Naive thymus-derived CD4-positive, alpha-beta T cell (primary cell): Measurements from ENCODE around the gene PRCD. TPM values are rescaled to one million over a fixed set of nuclear protein-coding genes. Genes with fewer than 3 reads are reported as not detected.
"Not testable (repeated sequence)": the region's sequence is repeated elsewhere in the genome, so short reads cannot be mapped to it uniquely, and the experiment has no call there.

ENCODE experiments used
- ATAC-seq: fragments of 150-1000 bp; cut with Tn5 transposase; 2 replicates; pipeline ENCODE4 v1.10.0; 2021; ENCODE audit warnings: mild to moderate bottlenecking, moderate library complexity
- CTCF ChIA-PET: fragments of 350-600 bp; sonication (Branson Sonifier 250); formaldehyde crosslinking; loops from one replicate; lab custom pipeline; 2021; ENCODE audit warnings: antibody characterized with exemption; lab: Charles Lee
- POLR2A ChIA-PET: fragments of 350-600 bp; sonication (Branson Sonifier 250); formaldehyde crosslinking; loops from one replicate; lab custom pipeline; 2021; ENCODE audit warnings: antibody characterized with exemption, inconsistent platforms; lab: Charles Lee
- DNase-seq, 9 donors: peaks; one replicate each; pipeline versions ENCODE4 v3.0.0 to v3.0.0-alpha.2; 2020 to 2022; ENCODE audit warnings: mixed read lengths in 1 of 9
- H3K27ac ChIP-seq: one replicate; pipeline ENCODE4 v1.7.0; 2013; ENCODE audit warnings: mild to moderate bottlenecking, low read depth, low read length, moderate library complexity
- H3K27me3 ChIP-seq, 2 donors: one replicate each; pipeline ENCODE4 v1.7.0; 2013; ENCODE audit warnings: low read length in 2 of 2, mild to moderate bottlenecking in 2 of 2, moderate library complexity in 2 of 2; ENCODE audit not compliant: control insufficient read depth in 2 of 2, insufficient read depth in 2 of 2
- H3K36me3 ChIP-seq, 3 experiments: 1 replicate in 2 of 3; 2 replicates in 1 of 3; pipeline ENCODE4 v1.7.0; 2013; ENCODE audit warnings: low read length in 3 of 3, mild to moderate bottlenecking in 3 of 3, moderate library complexity in 1 of 3; ENCODE audit not compliant: insufficient read depth in 3 of 3, control insufficient read depth in 2 of 3
- H3K4me1 ChIP-seq, 2 donors: one replicate each; pipeline ENCODE4 v1.7.0; 2013; ENCODE audit warnings: low read length in 2 of 2, mild to moderate bottlenecking in 2 of 2, moderate library complexity in 1 of 2; ENCODE audit not compliant: control insufficient read depth in 2 of 2, insufficient read depth in 2 of 2
- H3K4me3 ChIP-seq: 2 replicates; pipeline ENCODE4 v1.7.0; 2013; ENCODE audit warnings: mild to moderate bottlenecking, low read length
- H3K9me3 ChIP-seq, 3 experiments: 1 replicate in 2 of 3; 2 replicates in 1 of 3; pipeline ENCODE4 v1.7.0; 2013; ENCODE audit warnings: low read length in 3 of 3; ENCODE audit not compliant: control insufficient read depth in 2 of 3
- H3K27ac Mint-ChIP-seq, 9 donors: one replicate each; pipeline ENCODE4 v1.8.0; 2020 to 2022; ENCODE audit warnings: mixed read lengths in 9 of 9, mild to moderate bottlenecking in 8 of 9, moderate library complexity in 5 of 9, inconsistent platforms in 2 of 9
- H3K27me3 Mint-ChIP-seq, 5 donors: one replicate each; pipeline ENCODE4 v1.8.0; 2021 to 2022; ENCODE audit warnings: mixed read lengths in 5 of 5, mild to moderate bottlenecking in 1 of 5
- H3K36me3 Mint-ChIP-seq, 5 donors: one replicate each; pipeline ENCODE4 v1.8.0; 2020 to 2022; ENCODE audit warnings: mixed read lengths in 5 of 5, mild to moderate bottlenecking in 3 of 5, inconsistent platforms in 1 of 5
- H3K4me1 Mint-ChIP-seq, 7 donors: one replicate each; pipeline ENCODE4 v1.8.0; 2020 to 2022; ENCODE audit warnings: mixed read lengths in 7 of 7, mild to moderate bottlenecking in 3 of 7, inconsistent platforms in 1 of 7
- H3K4me3 Mint-ChIP-seq, 10 donors: one replicate each; pipeline ENCODE4 v1.8.0; 2020 to 2022; ENCODE audit warnings: mild to moderate bottlenecking in 10 of 10, mixed read lengths in 10 of 10, moderate library complexity in 6 of 10, inconsistent platforms in 2 of 10
- H3K9me3 Mint-ChIP-seq, 11 donors: one replicate each; pipeline ENCODE4 v1.8.0; 2020 to 2022; ENCODE audit warnings: mixed read lengths in 11 of 11, mild to moderate bottlenecking in 4 of 11, inconsistent platforms in 1 of 11, moderate library complexity in 1 of 11
- intact Hi-C, 2 donors: fragments of 100-400 bp; cut with micrococcal nuclease; formaldehyde crosslinking; loops; one replicate each; pipeline ENCODE4 v1.15.1; 2023
- polyA plus RNA-seq, 2 donors: library from polyadenylated mRNA; unstranded; fragments of 300-500 nt; fragmentation: Illumina TruSeq; gene quantifications; one replicate each; pipeline ENCODE4 v1.2.3, GENCODE V29; 2021
- total RNA-seq, 6 experiments: library from RNA in 5 of 6; stranded (reverse) in 5 of 6; gene quantifications; 1 replicate in 5 of 6; 2 replicates in 1 of 6; pipeline ENCODE4 v1.2.3 and lab custom pipeline; 2021 to 2026

The PRCD gene
- total and polyA plus RNA-seq, 7 experiments from 2014 or later = 1.3 TPM; not detected in 6

DNA sequence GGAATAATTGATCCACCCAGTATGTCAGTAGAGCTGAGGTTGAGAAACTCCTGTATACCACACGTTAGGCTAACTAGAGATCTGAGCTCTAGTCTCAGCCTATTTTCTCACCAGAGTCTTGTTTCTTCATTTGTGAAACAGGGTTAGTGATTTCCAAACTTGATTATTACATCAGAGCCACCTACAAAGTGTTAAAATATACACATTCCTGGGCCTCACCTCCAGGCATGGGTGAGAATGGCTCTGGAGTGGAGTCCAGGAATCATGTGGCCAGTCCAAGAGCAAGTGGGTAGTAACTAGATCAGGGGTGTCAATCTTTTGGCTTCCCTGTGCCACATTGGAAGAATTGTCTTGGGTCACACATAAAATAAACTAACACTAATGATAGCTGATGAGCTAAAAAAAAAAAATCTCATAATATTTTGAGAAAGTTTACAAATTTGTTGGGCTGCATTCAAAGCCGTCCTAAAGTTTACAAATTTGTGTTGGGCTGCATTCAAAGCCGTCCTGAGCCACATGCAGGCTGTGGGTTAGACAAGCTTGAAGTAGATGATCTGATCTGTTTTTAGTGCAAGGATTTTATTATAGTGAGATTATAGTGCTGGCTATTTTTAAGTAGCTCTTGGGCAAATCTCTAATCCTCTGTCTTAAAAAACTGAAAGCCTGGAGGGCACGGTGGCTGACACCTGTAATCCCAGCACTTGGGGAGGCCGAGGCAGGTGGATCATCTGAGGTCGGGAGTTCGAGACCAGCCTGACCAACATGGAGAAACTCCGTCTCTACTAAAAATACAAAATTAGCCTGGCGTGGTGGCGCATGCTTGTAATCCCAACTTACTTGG, 20.4 kb downstream of the PRCD start:
- H3K9me3 Mint-ChIP-seq = no peaks in the 10 kb centered on the region

DNA sequence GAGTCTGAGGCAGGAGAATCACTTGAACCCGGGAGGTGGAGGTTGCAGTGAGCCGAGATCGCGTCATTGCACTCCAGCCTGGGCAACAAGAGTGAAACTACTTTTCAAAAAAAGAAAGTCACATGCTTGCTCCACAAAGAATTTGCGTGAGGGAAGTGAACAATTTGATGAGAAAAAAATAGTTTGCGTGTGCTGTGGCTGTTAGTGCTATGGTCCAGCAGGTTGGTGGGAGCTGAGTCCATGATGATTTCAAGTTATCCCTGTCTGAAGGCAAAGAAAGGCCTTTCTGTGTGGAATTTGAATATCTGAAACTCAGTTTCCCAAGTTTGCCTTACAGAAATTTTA, 21.0 kb downstream of the PRCD start:
- Histone ChIP-seq H3K4me3 (no peak overlapping the region), H3K27me3 (no peaks in the 10 kb centered on the region), H3K4me1 (peaks cover 23 to 34% of the 10 kb centered on the region in 2 donors), H3K27ac (no peak overlapping the region), H3K36me3 (peaks cover 5 to 34% (median 8%) of the 10 kb centered on the region in 3 experiments), H3K9me3 (no peaks in the 10 kb centered on the region)
- Mint-ChIP-seq H3K9me3 (no peaks in the 10 kb centered on the region), H3K4me3 (peak overlapping the region in 2 of 10 donors; percentile 23 to 31), H3K27ac (peak overlapping the region in 2 of 9 donors; percentile 38 to 43), H3K4me1 (peaks cover 22 to 63% (median 56%) of the 10 kb centered on the region in 7 donors), H3K36me3 (peaks cover 9 to 33% (median 17%) of the 10 kb centered on the region in 5 donors), H3K27me3 (no peaks in the 10 kb centered on the region)
- intact Hi-C loops = no loop called here
- DNase-seq (no peak), ATAC-seq (no peak)
- ChIA-PET CTCF (interaction anchor here (0.6 to 4.2 kb wide), 2 partner anchors 14 to 121 kb away, joined by 3 to 27 read pairs; no protein-coding TSS in a partner anchor), POLR2A (interaction anchor here (1.0 kb wide), 1 partner anchor 10 kb away, joined by 3 read pairs; no protein-coding TSS in a partner anchor)

More for the DNA sequence above, 20.4 kb downstream of the PRCD start:
- Mint-ChIP-seq H3K4me3 (peak overlapping the region in 7 of 10 donors; percentile 21 to 49 (median 38)), H3K36me3 (peaks cover 9 to 27% (median 12%) of the 10 kb centered on the region in 5 donors), H3K27me3 (no peaks in the 10 kb centered on the region), H3K27ac (peak overlapping the region in 5 of 9 donors; percentile 19 to 68 (median 46)), H3K4me1 (peaks cover 22 to 66% (median 59%) of the 10 kb centered on the region in 7 donors)
- Histone ChIP-seq H3K4me1 (peaks cover 23 to 34% of the 10 kb centered on the region in 2 donors), H3K4me3 (peak overlapping the region; percentile 13), H3K27me3 (no peaks in the 10 kb centered on the region), H3K9me3 (no peaks in the 10 kb centered on the region), H3K27ac (no peak overlapping the region), H3K36me3 (peaks cover 5 to 29% (median 8%) of the 10 kb centered on the region in 3 experiments)
- CTCF ChIA-PET = interaction anchor here (0.6 to 4.2 kb wide), 5 partner anchors 14 to 153 kb away, joined by 3 to 27 read pairs (median 15); no protein-coding TSS in a partner anchor
- intact Hi-C loops = no loop called here
- DNase-seq = no peak
- POLR2A ChIA-PET = interaction anchor here (0.9 to 1.4 kb wide), 3 partner anchors 43 to 111 kb away, joined by 3 to 5 read pairs (median 4); no protein-coding TSS in a partner anchor
- no peak for ATAC-seq

DNA sequence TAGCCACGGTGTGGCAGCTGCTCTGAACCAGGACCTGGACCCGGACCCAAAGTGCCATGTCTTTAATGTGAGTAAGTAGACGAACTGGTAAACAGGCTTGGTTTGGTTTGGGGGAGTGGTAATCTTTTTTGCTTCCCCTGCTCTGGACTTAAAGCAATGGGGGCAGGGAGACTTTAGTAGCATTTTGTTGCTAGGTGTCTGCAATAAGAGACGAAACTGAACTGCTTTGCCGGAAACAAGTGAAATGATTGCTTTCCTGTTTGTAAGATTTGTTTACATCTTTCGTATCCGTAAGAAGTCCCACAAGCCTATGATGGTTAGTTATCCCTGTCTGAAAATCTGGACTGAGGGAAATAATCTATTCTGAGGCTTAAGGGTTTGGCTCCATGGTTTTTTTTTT, 21.5 kb downstream of the PRCD start:
- Mint-ChIP-seq H3K4me3 (peak overlapping the region in 2 of 10 donors; percentile 9 to 31), H3K9me3 (no peaks in the 10 kb centered on the region), H3K4me1 (peaks cover 25 to 66% (median 53%) of the 10 kb centered on the region in 7 donors), H3K27ac (peak overlapping the region in 4 of 9 donors; percentile 31 to 48 (median 43)), H3K36me3 (peaks cover 9 to 35% (median 22%) of the 10 kb centered on the region in 5 donors), H3K27me3 (no peaks in the 10 kb centered on the region)
- no peak for DNase-seq
- ATAC-seq = no peak
- peaks cover 23 to 34% of the 10 kb centered on the region in 2 donors for H3K4me1 ChIP-seq
- POLR2A ChIA-PET = interaction anchor here (0.6 to 1.0 kb wide), 2 partner anchors 10 to 1313 kb away, joined by 3 to 4 read pairs; no protein-coding TSS in a partner anchor
- H3K4me3 ChIP-seq = no peak overlapping the region
- CTCF ChIA-PET = interaction anchor here (4.2 kb wide), 1 partner anchor 120 kb away, joined by 27 read pairs; no protein-coding TSS in a partner anchor
- H3K36me3 ChIP-seq = peaks cover 5 to 39% (median 8%) of the 10 kb centered on the region in 3 experiments
- H3K27me3 ChIP-seq = no peaks in the 10 kb centered on the region
- H3K27ac ChIP-seq = no peak overlapping the region
- H3K9me3 ChIP-seq = no peaks in the 10 kb centered on the region
- intact Hi-C loops = no loop called here

DNA sequence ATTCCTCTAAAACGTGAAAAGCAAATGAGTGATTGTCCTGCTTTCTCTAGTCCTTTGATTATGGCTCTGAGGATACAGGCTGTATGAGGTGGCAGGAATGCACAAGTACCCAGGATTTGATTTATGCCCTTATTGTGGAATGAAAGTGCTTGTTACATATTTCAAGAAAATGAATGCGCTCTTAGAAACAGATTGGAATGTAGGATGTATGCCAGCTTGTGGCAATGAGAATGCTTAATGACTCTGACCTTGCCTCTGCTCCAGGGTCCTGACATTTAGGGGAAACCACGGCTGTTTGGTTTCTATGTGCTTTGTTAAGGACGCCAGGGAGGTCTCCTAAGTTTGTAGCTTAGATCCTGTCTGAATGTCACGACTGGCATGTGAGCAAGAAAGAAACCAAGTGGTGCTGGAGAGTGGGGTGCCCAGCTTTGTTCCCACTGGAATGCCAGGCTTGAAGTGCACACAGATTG, 22.0 kb downstream of the PRCD start:
- Histone ChIP-seq H3K4me1 (peaks cover 18 to 34% of the 10 kb centered on the region in 2 donors), H3K27me3 (no peaks in the 10 kb centered on the region), H3K36me3 (peaks cover 5 to 42% (median 8%) of the 10 kb centered on the region in 3 experiments), H3K9me3 (no peaks in the 10 kb centered on the region), H3K4me3 (no peak overlapping the region), H3K27ac (no peak overlapping the region)
- Mint-ChIP-seq H3K27me3 (no peaks in the 10 kb centered on the region), H3K9me3 (no peaks in the 10 kb centered on the region), H3K36me3 (peaks cover 9 to 36% (median 22%) of the 10 kb centered on the region in 5 donors), H3K4me3 (peak overlapping the region in 2 of 10 donors; percentile 9 to 31), H3K4me1 (peaks cover 23 to 63% (median 49%) of the 10 kb centered on the region in 7 donors), H3K27ac (peak overlapping the region in 5 of 9 donors; percentile 31 to 48 (median 43))
- DNase-seq = no peak
- no peak for ATAC-seq
- CTCF ChIA-PET = interaction anchor here (1.0 kb wide), 2 partner anchors 62 to 127 kb away, joined by 3 read pairs; no protein-coding TSS in a partner anchor
- POLR2A ChIA-PET = interaction anchor here (0.6 to 1.0 kb wide), 2 partner anchors 11 to 1313 kb away, joined by 3 to 4 read pairs; no protein-coding TSS in a partner anchor
- intact Hi-C loops = no loop called here

DNA sequence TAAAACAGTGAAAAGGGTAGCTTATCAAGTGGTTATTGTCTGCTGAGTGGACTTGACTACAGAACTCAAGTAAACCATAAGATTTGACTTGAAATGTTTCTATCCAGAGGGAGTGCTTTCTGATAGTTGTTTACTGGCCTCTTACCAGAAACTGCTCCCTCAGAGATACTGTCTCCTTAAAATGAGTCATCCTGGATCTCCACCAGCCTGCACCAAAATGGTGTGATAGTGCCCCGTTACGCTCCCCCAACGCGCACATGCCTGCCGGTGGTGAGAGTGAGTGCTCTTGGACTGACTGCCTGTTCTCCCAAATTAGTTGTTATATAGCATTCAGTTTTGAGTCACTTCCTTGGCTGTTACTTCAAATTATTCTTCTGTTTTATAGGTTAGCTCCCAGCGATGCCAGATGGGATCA, 22.9 kb downstream of the PRCD start:
- no peak for ATAC-seq
- H3K4me1 ChIP-seq = peaks cover 16 to 34% of the 10 kb centered on the region in 2 donors
- peak overlapping the region in 1 of 10 donors; percentile 5 for H3K4me3 Mint-ChIP-seq
- H3K27me3 Mint-ChIP-seq = no peaks in the 10 kb centered on the region
- H3K27me3 ChIP-seq = no peaks in the 10 kb centered on the region
- H3K27ac Mint-ChIP-seq = peak overlapping the region in 3 of 9 donors; percentile 48 to 70 (median 63)
- POLR2A ChIA-PET = interaction anchor here (1.0 kb wide), 1 partner anchor 109 kb away, joined by 3 read pairs; no protein-coding TSS in a partner anchor
- peaks cover 5 to 44% (median 8%) of the 10 kb centered on the region in 3 experiments for H3K36me3 ChIP-seq
- H3K9me3 ChIP-seq = no peaks in the 10 kb centered on the region
- no peak for DNase-seq
- H3K9me3 Mint-ChIP-seq = no peaks in the 10 kb centered on the region
- H3K4me1 Mint-ChIP-seq = peaks cover 26 to 63% (median 49%) of the 10 kb centered on the region in 7 donors
- H3K36me3 Mint-ChIP-seq = peaks cover 9 to 40% (median 22%) of the 10 kb centered on the region in 5 donors
- no peak overlapping the region for H3K4me3 ChIP-seq
- H3K27ac ChIP-seq = no peak overlapping the region
- CTCF ChIA-PET = interaction anchor here (1.0 kb wide), 2 partner anchors 61 to 127 kb away, joined by 3 read pairs; no protein-coding TSS in a partner anchor
- intact Hi-C loops = no loop called here

DNA sequence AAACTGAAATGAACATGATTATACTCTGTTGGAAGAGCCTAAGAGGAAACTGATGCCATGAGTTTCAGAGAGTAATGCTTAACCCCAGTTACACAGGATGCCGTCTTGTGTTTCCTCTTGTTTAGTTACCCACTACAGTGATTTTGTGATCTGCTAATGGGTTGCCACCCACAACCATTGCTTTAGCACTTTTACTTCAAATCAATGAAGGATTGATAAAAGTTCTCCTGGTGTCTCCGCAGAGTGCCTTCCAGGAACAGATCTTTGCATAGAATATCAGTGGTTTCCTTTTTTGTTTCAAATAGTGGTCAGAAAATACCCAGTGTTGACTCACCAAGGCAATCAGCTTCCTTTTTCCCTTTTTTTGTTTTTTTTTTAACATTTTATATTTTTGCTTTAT, 23.5 kb downstream of the PRCD start:
- Histone ChIP-seq H3K36me3 (peaks cover 5 to 44% (median 8%) of the 10 kb centered on the region in 3 experiments), H3K4me1 (peaks cover 16 to 31% of the 10 kb centered on the region in 2 donors)
- intact Hi-C loops, DNase-seq, ATAC-seq, H3K4me3 Mint-ChIP-seq, H3K27ac ChIP-seq, H3K27me3 Mint-ChIP-seq, CTCF ChIA-PET, H3K9me3 ChIP-seq, H3K9me3 Mint-ChIP-seq, H3K27me3 ChIP-seq, H3K4me3 ChIP-seq, H3K27ac Mint-ChIP-seq: not testable (repeated sequence)
- peaks cover 29 to 63% (median 51%) of the 10 kb centered on the region in 7 donors for H3K4me1 Mint-ChIP-seq
- peaks cover 9 to 40% (median 22%) of the 10 kb centered on the region in 5 donors for H3K36me3 Mint-ChIP-seq
- POLR2A ChIA-PET = interaction anchor here (1.0 kb wide), 1 partner anchor 108 kb away, joined by 3 read pairs; no protein-coding TSS in a partner anchor
